Glomerular endothelial cell (primary cell): Measurements from ENCODE around the gene EXOC6B. TPM values are rescaled to one million over a fixed set of nuclear protein-coding genes. Genes with fewer than 3 reads are reported as not detected.

Experiments
- DNase-seq: peaks from one replicate; pipeline ENCODE4 v3.0.0-alpha.2; 2011; ENCODE audit warnings: low read depth, low spot score; ENCODE audit errors: extremely low read depth
- total RNA-seq: library from RNA; depleted of rRNA; stranded (reverse); fragments of >200 nt; gene quantifications from 2 replicates; pipeline ENCODE4 v1.2.3, GENCODE V29; 2015

Gene EXOC6B
- total RNA-seq, 1 donor from 2014 or later = 35.1 TPM

GRCh38 chr2:72833084-72833714 lies 7.4 kb upstream of the EXOC6B start:
- no peak for DNase-seq

DNA sequence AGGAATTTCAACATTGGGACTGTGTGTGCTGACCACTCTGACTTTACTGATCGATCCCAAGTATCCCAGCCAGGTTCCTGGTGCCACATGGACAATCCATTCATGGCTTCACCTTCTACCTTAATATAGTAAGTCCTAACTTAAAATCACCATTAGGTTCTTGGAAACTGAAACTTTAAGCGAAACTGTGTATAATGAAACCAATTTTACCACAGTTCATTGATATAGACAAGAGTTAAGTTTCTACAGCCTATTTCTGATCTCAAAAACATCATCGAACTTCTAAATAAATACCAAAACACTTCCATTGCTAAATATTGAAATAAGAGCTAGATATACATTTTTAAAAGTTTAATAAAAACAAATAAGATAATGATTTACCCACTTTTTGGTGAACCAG lies 4.4 kb upstream of the EXOC6B start:
- no peak for DNase-seq

- DNase-seq = no peak
Measured at GRCh38 chr2:72828840-72829507, 3.1 kb upstream of the EXOC6B start.

- no peak for DNase-seq
Measured at GRCh38 chr2:72827966-72828646, 2.3 kb upstream of the EXOC6B start.

DNA sequence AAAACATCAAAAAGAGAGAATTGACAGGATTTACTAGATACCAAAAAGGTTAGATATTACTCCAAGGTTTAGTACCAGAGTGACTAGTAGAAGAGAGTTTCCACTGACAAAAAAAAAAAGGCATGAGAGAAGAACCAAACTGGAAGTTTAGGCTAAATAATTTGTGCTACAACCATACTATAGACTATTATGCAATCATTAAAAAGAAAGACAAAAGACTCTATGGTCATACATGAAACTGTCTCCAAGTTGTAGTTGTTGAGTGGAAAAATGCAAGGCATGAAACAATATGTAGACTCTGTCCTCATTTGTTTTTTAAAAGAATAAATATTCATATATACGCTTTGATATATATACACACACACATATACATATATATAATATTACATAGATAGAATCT lies 1.7 kb upstream of the EXOC6B start:
- no peak for DNase-seq

- no peak for DNase-seq
Measured at GRCh38 chr2:72826156-72826477, 284 bp upstream of the EXOC6B start.

- DNase-seq = no peak
Measured at GRCh38 chr2:72824224-72824842, 1.5 kb downstream of the EXOC6B start.

DNA sequence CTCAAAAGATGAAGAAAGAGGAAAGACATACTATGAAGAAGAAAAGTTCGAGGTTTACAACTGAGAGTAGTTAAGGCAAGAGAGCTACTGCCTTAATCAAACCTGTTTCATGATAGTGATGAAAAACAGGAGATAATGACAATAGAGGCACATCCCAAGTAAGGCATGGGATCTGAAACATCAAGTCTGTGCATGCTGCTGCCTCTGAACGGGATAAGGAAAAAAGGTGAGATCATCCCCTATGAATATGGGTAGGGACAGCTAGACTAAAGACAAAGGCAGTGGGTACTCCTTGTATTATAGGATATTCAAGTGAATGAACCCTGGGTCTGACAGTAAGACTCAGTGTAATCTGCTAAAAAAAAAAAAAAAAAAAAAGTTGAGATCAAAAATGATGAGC lies 3.0 kb downstream of the EXOC6B start:
- DNase-seq = no peak

DNA sequence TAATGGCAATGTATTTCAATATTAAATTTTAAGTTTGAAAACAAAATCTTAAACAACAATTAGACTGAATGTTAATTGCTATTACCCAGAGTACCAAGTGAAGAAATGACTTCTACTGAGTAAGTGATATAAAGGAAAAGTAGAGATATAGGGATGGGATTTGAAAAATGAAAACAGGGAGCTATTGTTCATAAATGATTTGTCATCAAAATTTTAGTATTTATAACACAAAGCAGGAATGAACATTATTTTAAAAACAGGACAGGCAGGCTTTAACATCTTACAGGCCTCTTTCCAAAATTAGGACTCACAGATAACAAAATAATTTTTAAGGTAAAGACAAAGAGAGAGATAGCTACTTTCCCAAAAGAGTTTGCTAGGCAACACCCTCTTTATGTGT lies 3.9 kb downstream of the EXOC6B start:
- no peak for DNase-seq

- no peak for DNase-seq
Measured at GRCh38 chr2:72821118-72821517, 4.7 kb downstream of the EXOC6B start.

DNA sequence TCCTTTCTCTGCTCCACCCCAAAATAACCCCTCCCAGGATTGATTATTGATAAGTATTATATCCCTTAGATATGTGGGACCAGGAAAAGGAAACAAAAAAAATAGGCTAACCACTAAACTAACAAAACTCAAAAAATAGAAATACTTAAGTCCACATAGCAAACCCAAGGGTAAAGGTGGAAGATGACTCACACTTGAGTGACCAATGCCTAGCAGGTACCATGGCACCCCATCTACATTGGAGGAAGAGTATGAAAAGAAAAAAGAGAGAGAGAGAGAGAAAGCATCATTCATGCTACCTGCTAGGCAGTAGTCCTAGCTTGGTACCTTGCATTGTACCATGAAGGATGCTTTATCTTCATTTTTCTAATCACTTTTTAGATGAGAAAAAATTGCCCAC lies 6.3 kb downstream of the EXOC6B start:
- DNase-seq = no peak

DNA sequence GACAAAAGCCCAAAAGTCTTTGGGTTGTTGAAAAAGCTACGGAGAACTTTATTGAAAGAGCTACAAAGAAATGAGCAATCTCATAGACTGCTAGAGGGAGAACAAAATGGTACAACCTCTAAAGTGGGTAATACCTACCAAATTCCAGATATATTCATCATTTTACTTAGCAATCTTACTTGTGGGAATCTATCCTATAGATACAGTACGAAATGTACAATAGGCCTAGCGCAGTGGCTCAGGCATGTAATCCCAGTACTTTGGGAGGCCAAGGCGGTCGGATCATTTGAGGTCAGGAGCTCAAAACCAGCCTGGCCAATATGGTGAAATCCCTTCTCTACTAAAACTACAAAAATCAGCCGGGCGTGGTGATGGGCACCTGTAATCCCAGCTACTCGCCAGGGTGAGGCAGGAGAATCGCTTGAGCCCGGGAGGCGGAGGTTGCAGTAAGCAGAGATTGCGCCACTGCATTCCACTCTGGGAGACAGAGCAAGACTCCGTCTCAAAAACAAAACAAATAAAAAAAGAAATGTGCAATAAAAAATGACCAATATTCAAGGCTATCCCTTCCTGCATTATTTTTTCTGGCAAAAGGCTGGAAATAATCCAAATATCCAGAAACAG lies 10.1 kb downstream of the EXOC6B start:
- DNase-seq = no peak

- no peak for DNase-seq
Measured at GRCh38 chr2:72813841-72814240, 12.0 kb downstream of the EXOC6B start.

- DNase-seq = no peak
Measured at GRCh38 chr2:72810165-72810564, 15.7 kb downstream of the EXOC6B start.

- no peak for DNase-seq
Measured at GRCh38 chr2:72809095-72809494, 16.7 kb downstream of the EXOC6B start.

GRCh38 chr2:72806280-72806945 lies 19.4 kb downstream of the EXOC6B start:
- DNase-seq = no peak

- DNase-seq = no peak
Measured at GRCh38 chr2:72803626-72804320, 22.1 kb downstream of the EXOC6B start.

DNA sequence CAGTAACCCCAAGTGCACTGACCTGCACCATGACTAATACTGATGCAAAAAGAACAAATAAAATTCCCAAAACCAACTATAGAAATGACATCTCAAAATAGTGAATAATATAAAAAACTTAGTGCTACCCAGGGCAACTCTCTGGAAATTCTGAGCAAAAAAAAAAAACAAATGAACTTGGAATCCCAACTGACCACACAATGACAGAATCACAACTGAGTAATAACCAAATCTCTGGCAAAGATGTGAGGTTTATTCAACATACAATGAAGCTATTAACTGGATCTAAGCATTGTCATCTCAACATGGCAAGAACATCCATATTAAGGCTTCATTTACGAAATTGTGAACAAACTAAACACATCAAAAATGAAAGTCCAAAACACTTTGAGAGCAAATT lies 22.7 kb downstream of the EXOC6B start:
- no peak for DNase-seq

DNA sequence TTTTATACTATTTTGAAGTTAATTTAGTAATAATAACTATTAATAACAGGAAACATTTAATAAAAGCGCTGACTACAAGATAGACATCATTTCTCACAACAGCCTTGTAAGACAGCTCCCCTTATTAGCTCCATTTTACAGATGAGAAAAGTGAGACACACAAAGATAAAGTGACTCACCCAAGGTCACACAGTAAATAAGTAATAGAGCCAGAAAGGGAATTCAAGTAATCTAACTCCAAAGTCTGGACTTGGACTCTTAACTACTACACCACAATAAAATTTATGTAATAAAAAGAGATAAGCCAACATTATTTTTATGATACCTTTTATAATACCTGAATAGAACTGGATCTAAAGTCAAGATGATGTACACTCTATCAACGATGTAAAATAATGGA lies 25.3 kb downstream of the EXOC6B start:
- no peak for DNase-seq

DNA sequence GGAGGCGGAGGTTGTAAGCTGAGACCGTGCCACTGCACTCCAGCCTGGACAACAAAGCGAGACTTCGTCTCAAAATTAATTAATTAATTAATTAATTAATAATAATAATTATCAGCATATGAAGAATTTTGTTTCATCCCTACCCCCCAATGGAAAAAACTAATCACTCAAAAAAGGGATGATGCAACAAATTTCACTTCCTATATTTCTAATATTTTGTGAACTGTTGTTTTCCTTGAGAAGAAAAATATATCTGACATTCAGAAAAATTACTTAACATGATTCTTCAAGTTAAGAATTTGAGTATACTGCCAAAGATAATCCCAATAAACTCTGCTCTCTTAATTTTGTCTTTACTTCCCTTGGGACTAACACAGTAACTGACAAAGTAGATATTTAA lies 28.1 kb downstream of the EXOC6B start:
- no peak for DNase-seq
